ENCODE measurements around the gene CIRBP.
A peak's percentile ranks its signal among the peaks of the same experiment; 100 is the strongest.

Gene CIRBP

GRCh38 chr19:1238369-1239303 lies 30.5 kb upstream of the CIRBP start:
- peak overlapping the region; percentile 100 for H3K27ac ChIP-seq
- TF ChIP-seq CTCF (conservative IDR thresholded peaks at IDR 0.05; ENCODE audit: low read depth), result no peak
- ChIA-PET CTCF (interaction anchor here (0.5 to 1.5 kb wide), 5 partner anchors 15 to 375 kb away, joined by 3 to 5 read pairs (median 3); no protein-coding TSS in a partner anchor), POLR2A (ENCODE audit: low non-redundant PET) (interaction anchor here (0.5 to 0.7 kb wide), 2 partner anchors 8 to 31 kb away, joined by 3 to 6 read pairs; no protein-coding TSS in a partner anchor)
- no peak for DNase-seq (ENCODE audit: low spot score)

GRCh38 chr19:1239420-1239795 lies 29.7 kb upstream of the CIRBP start:
- ChIA-PET CTCF (interaction anchor here (0.7 to 1.5 kb wide), 2 partner anchors 16 to 71 kb away, joined by 3 to 5 read pairs; no protein-coding TSS in a partner anchor), POLR2A (ENCODE audit: low non-redundant PET) (interaction anchor here (0.7 kb wide), 1 partner anchor 30 kb away, joined by 3 read pairs; no protein-coding TSS in a partner anchor)
- peak overlapping the region; percentile 100 for H3K27ac ChIP-seq
- no peak for TF ChIP-seq CTCF (conservative IDR thresholded peaks at IDR 0.05; ENCODE audit: low read depth)
- DNase-seq (ENCODE audit: low spot score), result no peak

GRCh38 chr19:1239796-1240737 lies 29.1 kb upstream of the CIRBP start:
- ChIA-PET POLR2A (ENCODE audit: low non-redundant PET) (interaction anchor here (0.6 kb wide), 1 partner anchor 53 kb away, joined by 3 read pairs; no protein-coding TSS in a partner anchor), CTCF (interaction anchor here (0.6 to 1.6 kb wide), 6 partner anchors 8 to 127 kb away, joined by 3 to 5 read pairs (median 4); no protein-coding TSS in a partner anchor)
- H3K27ac ChIP-seq, result peak overlapping the region; percentile 100
- peak; percentile 87 for DNase-seq (ENCODE audit: low spot score)
- TF ChIP-seq CTCF (conservative IDR thresholded peaks at IDR 0.05; ENCODE audit: low read depth), result peak; percentile 91

- ChIA-PET POLR2A (ENCODE audit: low non-redundant PET) (interaction anchor here (0.6 kb wide), 1 partner anchor 54 kb away, joined by 3 read pairs; no protein-coding TSS in a partner anchor), CTCF (interaction anchor here (0.6 to 1.6 kb wide), 7 partner anchors 9 to 128 kb away, joined by 3 to 5 read pairs (median 4); no protein-coding TSS in a partner anchor)
- no peak for TF ChIP-seq CTCF (conservative IDR thresholded peaks at IDR 0.05; ENCODE audit: low read depth)
- DNase-seq (ENCODE audit: low spot score), result no peak
- peak overlapping the region; percentile 100 for H3K27ac ChIP-seq
These were observed 28.2 kb upstream of the CIRBP start for GRCh38 chr19:1240925-1241324.

GRCh38 chr19:1241417-1242095 lies 27.6 kb upstream of the CIRBP start, which contains the start of gene ATP5F1D:
Gene ATP5F1D, plus strand, starts transcription at chr19:1241751. Its CDS starts 100 bp downstream, at chr19:1241851.
- ChIA-PET POLR2A (ENCODE audit: low non-redundant PET) (interaction anchor here (0.9 kb wide), 1 partner anchor 23 kb away, joined by 3 read pairs; no protein-coding TSS in a partner anchor), CTCF (interaction anchor here (0.6 to 1.6 kb wide), 6 partner anchors 19 to 141 kb away, joined by 3 to 4 read pairs (median 4); no protein-coding TSS in a partner anchor)
- H3K27ac ChIP-seq, result peak within 1 kb of the TSS; percentile 100
- no peak for TF ChIP-seq CTCF (conservative IDR thresholded peaks at IDR 0.05; ENCODE audit: low read depth)
- peak; percentile 90 for DNase-seq (ENCODE audit: low spot score)

Measured in RWPE1 (cell line).